B cell (primary cell): Measurements from ENCODE around the gene ASPHD2.

ENCODE experiments used
- CTCF ChIP-seq: fragments of 200-600 bp; IDR thresholded peaks from one replicate; pipeline ENCODE4 v1.8.0; 2022; ENCODE audit warnings: antibody characterized with exemption, mild to moderate bottlenecking
- EZH2 ChIP-seq: IDR thresholded peaks from 2 replicates; pipeline ENCODE4 v1.6.1; 2012; ENCODE audit warnings: borderline replicate concordance, low read depth, mild to moderate bottlenecking, moderate library complexity, low read length; ENCODE audit not compliant: insufficient read depth, poor library complexity, severe bottlenecking

DNA sequence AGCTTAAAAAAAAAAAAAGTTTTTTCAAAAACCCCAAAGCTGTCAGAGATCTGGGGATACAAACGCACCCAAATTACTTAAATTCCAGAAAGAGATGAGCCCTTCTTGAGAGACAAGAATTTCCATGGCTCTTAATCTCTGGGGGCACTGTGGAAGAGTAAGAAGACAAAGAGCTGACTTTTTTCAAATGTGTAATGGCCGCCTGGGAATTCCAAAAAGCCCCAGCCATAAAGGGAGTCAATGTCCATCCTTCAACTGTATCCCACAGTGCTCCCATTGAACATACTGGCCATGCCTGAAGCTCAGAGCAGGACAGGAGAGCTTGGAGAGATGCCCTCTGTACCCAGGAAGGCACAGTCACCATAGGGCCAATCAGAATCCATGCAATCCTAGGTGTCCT lies 37.4 kb upstream of the ASPHD2 start:
- TF ChIP-seq CTCF (no peak), EZH2 (no peak)
